Adrenal gland (tissue), 5 donors: ENCODE measurements around the gene C20orf141.

Experiments
- CTCF ChIP-seq, 6 experiments: fragments of 450-650 bp in 4 of 6; fragments of 200-600 bp in 2 of 6; sonication (generic) in 1 of 6; IDR thresholded peaks; 1 replicate in 5 of 6; 2 replicates in 1 of 6; pipeline versions ENCODE4 v1.5.1 to v1.8.0; 2016 to 2021; ENCODE audit warnings: antibody characterized with exemption in 6 of 6, mild to moderate bottlenecking in 2 of 6, moderate library complexity in 1 of 6
- POLR2A ChIP-seq, 2 donors: fragments of 450-650 bp; IDR thresholded peaks; one replicate each; pipeline ENCODE4 v1.6.1; 2017; ENCODE audit warnings: antibody characterized with exemption in 2 of 2, mild to moderate bottlenecking in 2 of 2, moderate library complexity in 1 of 2
- donor health status: DM: no; HTN: no; CAD: no.

DNA sequence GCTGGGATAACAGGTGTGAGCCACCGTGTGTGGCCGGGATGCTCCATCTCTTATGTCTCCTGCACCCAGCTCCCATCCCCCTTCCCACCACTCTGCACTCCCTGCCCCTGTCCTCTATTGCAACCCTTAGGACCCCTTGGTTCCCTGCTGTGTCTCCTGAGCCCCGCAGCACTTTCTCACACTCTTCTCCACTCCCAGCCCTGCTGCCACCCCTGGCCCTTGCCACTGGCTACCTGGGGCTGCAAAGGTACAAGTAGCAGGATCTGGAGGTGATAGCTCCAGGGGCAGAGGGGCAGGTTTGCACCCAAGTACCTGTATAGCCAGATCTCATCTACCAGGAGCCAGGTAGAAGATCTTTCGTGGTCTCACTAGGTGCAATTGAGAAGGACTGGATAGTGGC, 7.8 kb upstream of the C20orf141 start:
- TF ChIP-seq CTCF (IDR thresholded peaks at IDR 0.05): no peak
- no peak for TF ChIP-seq POLR2A (IDR thresholded peaks at IDR 0.05)
